WI38 (cell line): ENCODE measurements around the gene USP37.
"Not testable (repeated sequence)": the region's sequence is repeated elsewhere in the genome, so short reads cannot be mapped to it uniquely, and the experiment has no call there.

Experiments used
- H3K4me3 ChIP-seq: 2 replicates; pipeline ENCODE4 v1.5.1; 2011; ENCODE audit warnings: low read depth, mild to moderate bottlenecking, control low read depth, low read length
- TF ChIP-seq, protein P1 (sequence below): IDR thresholded peaks from 2 replicates; pipeline ENCODE4 v1.5.1; 2012; ENCODE audit warnings: low read depth, mild to moderate bottlenecking, control low read depth, low read length

The USP37 gene

DNA sequence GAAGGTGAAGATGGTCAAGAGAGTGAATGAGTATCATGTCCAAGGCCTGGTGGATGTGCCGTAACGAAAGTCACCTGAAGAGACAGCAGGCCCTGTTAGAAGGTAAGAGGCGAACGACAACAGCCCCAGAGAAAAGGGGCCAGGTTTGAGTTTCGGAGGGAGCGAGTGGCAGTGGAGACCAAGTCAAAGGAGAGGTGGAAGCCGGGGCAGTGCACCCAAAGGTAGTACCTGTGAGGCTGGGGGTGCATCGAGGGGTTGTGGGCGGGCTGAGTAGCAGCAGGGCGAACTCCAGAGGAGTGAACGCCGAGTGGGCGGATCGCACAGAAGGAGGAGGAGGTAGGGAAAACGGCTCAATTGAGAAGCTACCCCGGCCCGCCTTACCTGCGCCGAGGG lies 358 bp downstream of the USP37 start:
- TF ChIP-seq, protein P1, sequence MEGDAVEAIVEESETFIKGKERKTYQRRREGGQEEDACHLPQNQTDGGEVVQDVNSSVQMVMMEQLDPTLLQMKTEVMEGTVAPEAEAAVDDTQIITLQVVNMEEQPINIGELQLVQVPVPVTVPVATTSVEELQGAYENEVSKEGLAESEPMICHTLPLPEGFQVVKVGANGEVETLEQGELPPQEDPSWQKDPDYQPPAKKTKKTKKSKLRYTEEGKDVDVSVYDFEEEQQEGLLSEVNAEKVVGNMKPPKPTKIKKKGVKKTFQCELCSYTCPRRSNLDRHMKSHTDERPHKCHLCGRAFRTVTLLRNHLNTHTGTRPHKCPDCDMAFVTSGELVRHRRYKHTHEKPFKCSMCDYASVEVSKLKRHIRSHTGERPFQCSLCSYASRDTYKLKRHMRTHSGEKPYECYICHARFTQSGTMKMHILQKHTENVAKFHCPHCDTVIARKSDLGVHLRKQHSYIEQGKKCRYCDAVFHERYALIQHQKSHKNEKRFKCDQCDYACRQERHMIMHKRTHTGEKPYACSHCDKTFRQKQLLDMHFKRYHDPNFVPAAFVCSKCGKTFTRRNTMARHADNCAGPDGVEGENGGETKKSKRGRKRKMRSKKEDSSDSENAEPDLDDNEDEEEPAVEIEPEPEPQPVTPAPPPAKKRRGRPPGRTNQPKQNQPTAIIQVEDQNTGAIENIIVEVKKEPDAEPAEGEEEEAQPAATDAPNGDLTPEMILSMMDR: no peak
- H3K4me3 ChIP-seq: peak overlapping the region; percentile 94

DNA sequence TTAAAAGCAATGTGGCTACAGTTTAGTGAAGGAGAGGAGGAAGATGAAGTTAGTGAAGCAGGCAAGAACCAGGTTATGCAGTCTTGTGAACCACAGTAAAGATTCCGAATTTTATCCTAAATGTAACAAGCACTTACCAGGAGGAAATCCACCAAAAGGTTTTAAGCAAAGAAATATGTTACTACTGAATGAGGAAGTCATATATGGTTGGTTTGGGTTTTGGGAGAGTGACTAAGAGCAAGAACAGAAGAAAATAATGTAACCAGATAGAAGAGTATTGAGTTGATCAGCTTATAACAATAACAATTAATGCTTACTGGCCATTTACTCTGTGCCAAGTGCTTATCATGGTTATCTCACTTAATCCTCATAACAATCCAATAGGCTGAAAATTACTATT lies 1.9 kb downstream of the USP37 start:
- TF ChIP-seq, protein P1: no peak
- no peak overlapping the region for H3K4me3 ChIP-seq

DNA sequence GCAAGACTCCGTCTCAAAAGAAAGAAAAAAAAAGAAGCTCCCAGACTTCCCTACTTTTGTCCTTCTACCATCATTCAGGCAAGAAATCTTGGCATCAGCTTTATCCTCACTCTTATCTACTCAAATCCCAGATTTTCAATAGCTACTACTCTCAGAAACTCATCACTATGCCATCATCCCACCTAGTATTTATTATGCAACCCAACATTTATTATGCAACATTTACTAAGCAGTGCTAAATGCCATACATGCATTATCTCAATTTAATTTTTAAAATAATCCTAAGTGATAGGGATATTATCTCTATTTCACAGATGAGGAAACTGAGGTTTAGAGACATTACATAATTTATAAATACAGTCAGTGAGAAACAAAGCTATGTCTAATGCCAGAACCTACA lies 4.1 kb downstream of the USP37 start:
- TF ChIP-seq, protein P1: no peak
- H3K4me3 ChIP-seq: no peak overlapping the region

DNA sequence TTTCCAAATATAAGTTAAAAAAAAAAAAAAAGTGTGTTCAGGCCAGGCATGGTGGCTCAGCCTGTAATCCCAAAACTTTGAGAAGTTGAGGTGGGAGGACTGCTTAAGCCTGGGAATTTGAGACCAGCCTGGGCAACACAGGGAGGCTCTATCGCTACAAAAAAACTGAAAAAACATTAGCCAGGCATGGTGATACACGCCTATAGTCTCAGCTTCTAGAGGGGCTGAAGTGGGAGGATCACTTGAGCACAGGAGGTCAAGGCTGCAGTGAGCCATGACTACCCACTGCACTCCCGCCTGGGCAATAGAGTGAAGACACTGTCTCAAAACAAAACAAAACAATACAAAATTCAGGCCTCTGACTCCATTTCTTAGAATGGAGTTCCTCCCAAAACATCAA lies 9.2 kb downstream of the USP37 start:
- no peak overlapping the region for H3K4me3 ChIP-seq
- TF ChIP-seq, protein P1: no peak

DNA sequence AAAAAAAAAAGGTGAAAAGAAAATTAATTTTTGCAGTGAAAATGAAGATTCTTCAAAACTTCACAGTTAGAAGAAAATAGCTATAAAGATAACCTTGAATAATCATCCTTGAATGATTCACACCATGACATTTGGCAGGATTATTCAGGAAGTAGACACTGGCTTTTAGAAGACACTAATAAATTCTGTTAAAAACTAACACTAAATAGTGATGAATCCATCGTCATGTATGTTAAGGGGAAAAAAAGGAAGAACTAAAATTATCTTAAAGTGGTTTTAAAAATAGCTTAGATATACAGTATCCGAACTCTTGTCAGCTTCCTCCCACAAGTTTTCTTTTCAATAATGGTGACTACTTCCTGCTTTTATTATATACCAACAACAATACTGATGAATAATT lies 10.2 kb downstream of the USP37 start:
- TF ChIP-seq, protein P1: no peak
- H3K4me3 ChIP-seq: no peak overlapping the region

DNA sequence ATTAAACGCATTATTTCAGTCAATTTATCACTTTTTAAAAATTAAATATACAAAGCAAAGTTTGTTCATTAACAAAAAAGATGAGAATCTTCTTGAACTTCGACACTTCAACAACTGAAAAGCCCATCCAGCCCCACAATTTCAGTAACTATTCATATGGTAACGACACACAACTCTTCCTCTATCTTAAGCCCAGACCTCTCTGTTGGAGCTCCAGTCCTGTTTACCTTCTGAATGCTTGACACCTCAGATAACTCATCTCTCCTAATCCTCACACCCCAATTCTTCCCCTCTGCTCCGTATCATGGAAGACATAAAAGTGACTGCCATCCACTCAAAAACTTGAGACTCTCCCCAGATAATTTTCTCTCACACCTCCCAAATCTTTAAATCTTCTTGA lies 12.6 kb downstream of the USP37 start:
- no peak overlapping the region for H3K4me3 ChIP-seq
- TF ChIP-seq, protein P1: no peak

DNA sequence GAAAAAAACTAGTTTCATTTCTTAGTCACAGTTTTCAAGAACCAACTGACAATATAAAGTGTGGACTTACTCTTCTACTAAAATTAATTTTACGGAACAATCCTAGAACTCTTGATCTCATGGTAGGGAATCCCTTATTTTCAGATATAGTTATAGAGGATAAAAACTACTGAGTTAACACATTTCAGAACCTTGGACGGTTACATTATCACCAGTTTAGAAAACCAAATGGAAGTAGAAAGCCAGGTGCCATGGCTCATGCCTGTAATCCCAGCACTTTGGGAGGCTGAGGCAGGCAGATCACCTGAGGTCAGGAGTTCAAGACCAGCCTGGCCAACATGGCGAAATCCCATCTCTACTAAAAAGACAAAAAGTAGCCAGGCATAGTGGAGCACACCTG lies 13.9 kb downstream of the USP37 start:
- not testable (repeated sequence) for H3K4me3 ChIP-seq

DNA sequence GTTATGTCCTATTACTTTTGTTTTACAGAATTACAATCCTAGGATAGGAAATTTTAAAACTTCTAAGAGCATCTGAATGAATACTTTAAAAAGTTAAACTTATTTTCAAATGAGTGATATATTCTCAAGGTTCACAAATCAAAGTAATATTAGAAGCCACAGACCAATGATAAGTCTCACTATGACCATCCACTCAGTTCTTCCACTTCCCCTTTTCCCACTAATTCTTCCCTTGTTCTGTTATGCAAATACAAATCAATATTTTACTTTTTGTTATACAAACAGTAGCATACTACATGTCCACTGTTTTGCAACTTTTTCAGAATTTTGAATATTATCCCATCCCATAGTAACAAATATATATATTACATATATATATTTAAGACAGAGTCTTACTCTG lies 20.2 kb downstream of the USP37 start:
- no peak overlapping the region for H3K4me3 ChIP-seq
- TF ChIP-seq, protein P1: no peak
